ENCODE data around the gene KCNH5.

Gene KCNH5

GRCh38 chr14:63045234-63045611 lies at the start of gene KCNH5:
KCNH5 (minus strand) TSS chr14:63045458; CDS start chr14:63045186, 272 bp downstream.
- no peak for DNase-seq (ENCODE audit: low read depth, low spot score)

GRCh38 chr14:63091394-63091996 lies 46.2 kb upstream of the KCNH5 start:
- no peak for DNase-seq (ENCODE audit: low read depth, low spot score)

DNA sequence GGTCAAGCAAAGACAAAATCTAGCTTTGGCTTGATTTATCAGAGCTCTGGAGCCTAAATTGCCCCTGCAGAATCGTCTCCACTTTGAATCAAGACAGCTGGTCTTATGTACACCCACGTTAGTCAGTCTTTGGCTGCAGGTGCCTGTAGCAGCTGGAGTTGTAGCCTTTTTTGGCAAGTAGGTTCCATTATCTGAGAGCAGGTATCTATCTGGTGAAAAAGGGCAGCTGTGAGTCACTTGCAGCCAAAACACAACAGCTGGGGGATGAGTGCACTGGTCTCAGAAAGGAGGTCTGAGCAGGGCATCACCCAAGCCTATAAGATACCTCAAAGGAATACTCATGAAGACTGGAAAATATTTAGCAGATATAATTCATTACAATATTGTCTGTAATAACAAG lies 43.6 kb upstream of the KCNH5 start:
- DNase-seq (ENCODE audit: low read depth, low spot score) = no peak

- DNase-seq (ENCODE audit: low read depth, low spot score) = no peak
These were observed 33.3 kb upstream of the KCNH5 start for GRCh38 chr14:63078569-63078968.

GRCh38 chr14:63076488-63076887 lies 31.2 kb upstream of the KCNH5 start:
- no peak for DNase-seq (ENCODE audit: low read depth, low spot score)

DNA sequence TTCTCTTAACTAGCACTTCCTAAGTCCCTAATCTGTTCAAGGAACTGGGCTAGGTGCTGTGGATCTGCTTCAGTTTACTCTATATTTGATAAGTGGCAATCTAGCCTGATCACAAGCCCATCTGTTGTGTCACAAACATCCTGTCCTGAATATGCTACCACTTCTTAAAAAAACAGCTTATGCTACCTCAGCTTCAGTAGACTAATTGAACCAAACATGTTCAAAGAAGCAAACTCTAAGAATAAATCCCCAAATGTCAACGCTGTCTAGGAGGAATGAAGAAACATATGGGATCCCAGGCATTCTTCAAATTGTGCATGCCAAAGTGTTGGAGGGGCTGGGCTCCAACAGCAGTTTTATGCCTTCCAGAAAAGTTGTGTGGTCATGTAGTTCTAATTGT lies 10.4 kb upstream of the KCNH5 start:
- no peak for DNase-seq (ENCODE audit: low read depth, low spot score)

DNA sequence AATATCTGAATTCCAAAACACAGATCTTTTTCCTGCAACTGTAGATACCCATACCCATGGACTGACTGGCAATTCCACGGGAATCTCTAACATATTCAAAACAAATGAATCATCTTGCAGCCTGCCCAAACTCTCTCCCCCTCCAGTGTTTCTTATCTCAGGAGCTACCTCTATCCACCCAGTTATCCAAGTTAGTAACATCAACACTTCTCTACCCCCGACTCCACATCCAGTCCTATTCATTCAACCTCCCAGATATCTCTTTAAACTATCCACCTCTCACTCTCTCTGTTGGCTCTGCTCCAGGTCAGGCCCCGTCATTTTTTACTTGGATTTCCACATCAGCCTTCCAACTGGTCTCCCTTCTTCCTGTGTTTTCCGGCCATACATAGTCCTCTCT lies 6.7 kb upstream of the KCNH5 start:
- no peak for DNase-seq (ENCODE audit: low read depth, low spot score)

GRCh38 chr14:63051301-63051700 lies 6.0 kb upstream of the KCNH5 start:
- no peak for DNase-seq (ENCODE audit: low read depth, low spot score)

GRCh38 chr14:63050694-63051093 lies 5.4 kb upstream of the KCNH5 start:
- DNase-seq (ENCODE audit: low read depth, low spot score) = no peak

DNA sequence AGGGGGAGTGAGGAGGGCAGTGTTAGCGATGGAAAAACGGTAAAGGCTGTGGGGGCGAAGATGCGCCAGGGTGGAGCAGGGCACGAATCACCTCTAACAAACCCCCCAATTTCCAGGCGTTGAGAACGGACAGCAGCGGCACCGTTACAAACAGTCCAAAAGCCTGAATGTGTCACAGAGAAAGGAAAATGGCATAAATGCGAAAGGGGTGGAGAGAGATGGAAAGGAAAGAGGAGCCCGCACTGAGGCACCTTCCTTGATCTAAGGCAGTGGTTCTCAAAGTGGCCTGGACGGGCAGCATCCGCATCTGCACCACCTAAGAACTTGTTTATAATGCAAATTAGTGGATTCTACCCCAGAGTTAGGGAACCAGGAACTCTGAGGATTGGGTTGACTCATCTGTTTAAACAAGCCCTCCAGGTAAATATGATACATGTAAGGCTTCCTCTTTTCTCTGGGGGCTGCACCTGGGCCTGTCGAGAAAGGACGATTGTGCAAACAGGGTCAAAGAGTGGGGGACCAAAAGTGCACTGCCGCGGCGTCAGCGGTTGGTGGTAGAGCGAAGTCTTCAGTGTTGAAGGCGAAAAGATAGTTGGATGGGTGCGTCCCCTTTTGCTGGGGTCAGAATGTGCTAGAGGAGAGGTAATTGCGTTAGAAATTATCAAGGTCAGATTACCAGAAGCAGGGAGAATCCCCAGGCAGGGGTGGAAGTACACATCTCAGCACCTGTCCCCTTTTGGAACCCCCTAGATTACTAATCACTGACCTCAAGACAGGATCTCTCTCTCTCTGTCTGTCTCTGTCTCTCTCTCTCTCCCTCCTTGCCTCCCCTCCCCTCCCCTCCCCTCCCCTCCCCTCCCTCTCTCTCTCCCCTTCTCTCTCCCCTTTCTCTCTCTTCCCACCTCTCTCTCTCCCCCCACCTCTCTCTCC lies 1.3 kb upstream of the KCNH5 start:
- no peak for DNase-seq (ENCODE audit: low read depth, low spot score)

GRCh38 chr14:63045612-63046320 lies 508 bp upstream of the KCNH5 start:
- DNase-seq (ENCODE audit: low read depth, low spot score) = no peak

- DNase-seq (ENCODE audit: low read depth, low spot score) = no peak
These were observed 5.4 kb downstream of the KCNH5 start for GRCh38 chr14:63039866-63040265.

DNA sequence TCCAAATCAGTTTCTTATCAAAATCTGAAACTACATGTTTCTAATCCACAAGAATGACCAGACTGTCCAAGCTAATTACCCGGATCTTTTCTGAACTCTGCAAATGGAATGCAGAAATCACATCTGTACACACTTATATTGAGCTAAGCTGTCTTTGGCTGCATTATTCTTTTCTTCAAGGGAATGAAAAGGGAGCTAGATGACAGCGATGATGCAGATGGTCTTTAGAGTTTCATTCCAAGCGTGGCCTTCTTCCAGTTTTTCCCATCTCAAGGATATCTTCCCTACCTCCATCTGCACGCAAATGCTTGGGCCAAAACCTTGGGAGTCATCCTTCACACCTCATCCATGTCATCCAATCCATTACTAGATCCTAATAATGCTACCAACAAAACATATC lies 12.6 kb downstream of the KCNH5 start:
- no peak for DNase-seq (ENCODE audit: low read depth, low spot score)

DNA sequence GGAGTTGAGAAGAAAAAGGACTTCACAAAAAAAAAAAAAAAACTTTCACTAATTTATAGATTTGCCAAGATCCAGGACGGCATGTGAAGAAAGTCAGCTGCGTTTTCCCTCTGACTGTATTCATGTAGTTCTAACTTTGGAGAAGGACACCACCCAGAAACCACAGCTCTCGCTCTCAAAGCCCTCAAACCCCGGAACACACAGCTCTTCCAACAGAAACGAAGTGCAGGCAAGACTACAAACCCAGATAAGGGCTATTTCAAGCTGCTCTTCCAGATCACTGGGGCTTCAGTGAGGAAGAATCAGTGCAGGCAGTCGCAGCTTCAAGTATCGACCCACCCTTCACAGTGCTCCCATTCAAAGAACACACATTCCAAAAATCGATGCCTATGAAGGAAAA lies 13.2 kb downstream of the KCNH5 start:
- DNase-seq (ENCODE audit: low read depth, low spot score) = no peak

DNA sequence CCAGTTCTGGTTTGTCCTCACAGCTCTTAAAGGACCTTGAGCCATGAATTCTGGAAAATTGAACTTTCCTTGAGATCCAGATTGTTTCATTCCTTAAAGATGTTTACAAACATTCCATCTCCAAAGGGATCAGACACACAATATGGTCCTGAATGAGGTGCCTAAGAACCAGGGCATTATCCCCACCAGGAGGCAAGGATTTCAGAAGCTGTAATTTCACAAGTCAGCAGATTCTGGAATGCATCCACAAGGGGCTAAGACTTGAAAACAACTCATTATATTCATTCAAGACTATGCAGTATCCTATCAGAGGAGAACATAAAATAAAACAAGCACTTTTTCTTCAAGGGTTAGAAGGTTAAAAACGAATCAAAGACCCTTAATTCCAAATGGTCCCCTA lies 15.1 kb downstream of the KCNH5 start:
- no peak for DNase-seq (ENCODE audit: low read depth, low spot score)

DNA sequence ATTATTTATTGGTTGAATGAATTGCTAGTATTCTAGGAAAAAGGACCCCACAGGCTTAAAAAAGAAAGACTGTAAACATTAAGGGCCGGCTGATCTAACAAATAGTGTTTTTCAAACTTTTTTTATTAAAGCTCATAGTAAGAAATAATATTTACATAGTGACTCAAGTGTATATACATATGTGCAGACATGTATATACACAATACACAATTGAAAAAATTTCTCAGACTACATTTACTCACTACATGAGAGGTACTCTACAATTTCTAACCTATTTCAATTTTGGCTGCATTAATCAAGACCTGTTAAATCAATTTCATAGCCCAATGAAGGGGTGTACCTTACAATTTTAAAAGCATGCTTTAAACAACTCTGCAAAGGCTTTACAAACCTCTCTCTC lies 17.5 kb downstream of the KCNH5 start:
- no peak for DNase-seq (ENCODE audit: low read depth, low spot score)

GRCh38 chr14:63026491-63026890 lies 18.8 kb downstream of the KCNH5 start:
- no peak for DNase-seq (ENCODE audit: low read depth, low spot score)

GRCh38 chr14:63014621-63015020 lies 30.6 kb downstream of the KCNH5 start:
- DNase-seq (ENCODE audit: low read depth, low spot score) = no peak

DNA sequence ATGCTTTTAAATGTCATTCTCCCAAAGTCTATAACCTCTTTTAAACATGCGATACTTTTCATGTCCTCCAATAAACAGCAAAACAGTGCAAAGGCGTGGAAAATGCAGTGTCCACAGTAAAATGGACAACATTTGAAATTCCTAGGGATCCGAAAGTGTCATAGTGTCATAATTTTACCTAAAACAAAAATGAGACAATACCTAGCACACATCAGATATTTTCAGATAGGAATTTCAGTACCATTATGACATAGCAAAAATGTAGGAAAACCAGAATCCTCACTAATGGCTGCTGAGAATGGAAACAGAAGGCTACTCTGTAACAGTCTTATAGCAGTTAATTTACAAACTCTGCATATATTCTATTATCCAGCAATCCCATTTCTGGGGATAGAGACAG lies 33.1 kb downstream of the KCNH5 start:
- DNase-seq (ENCODE audit: low read depth, low spot score) = no peak

DNA sequence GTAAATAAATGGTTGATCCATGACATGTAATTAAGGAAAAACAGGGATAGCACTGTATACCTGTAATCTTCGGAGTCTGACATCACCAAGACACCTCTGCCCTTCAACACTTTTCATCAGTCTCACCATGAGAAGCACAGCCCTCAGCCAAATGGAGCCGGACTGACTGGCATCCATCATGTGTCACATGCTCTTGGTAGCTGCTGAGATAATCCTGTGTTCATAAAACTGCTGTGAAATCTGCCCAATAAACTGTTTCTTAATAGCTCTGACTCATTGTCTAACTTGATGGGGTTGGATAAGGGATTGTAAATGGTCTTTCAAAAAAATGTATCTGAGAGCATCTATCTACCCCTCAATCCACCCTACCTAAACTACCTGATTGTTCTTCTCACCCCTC lies 33.6 kb downstream of the KCNH5 start:
- no peak for DNase-seq (ENCODE audit: low read depth, low spot score)

DNA sequence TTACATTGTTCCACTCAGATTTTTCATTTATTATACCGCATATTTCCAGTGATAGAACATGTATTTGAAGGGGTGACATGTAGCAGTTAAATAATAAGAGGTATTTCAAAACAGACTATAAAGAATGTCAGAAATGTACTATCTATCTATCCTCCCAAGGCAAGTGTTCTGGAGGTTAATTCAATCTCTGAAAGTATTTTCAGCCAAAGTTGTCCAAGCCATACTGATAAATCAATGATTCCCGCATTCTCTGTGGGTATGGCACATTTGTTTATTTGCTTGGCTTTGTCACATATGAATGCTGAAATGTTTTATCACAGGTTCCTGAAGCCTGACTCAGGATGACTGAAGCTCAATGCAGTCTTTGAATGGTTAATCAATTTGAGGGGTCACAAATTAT lies 35.8 kb downstream of the KCNH5 start:
- DNase-seq (ENCODE audit: low read depth, low spot score) = no peak

- DNase-seq (ENCODE audit: low read depth, low spot score) = no peak
These were observed 38.7 kb downstream of the KCNH5 start for GRCh38 chr14:63006531-63006930.

GRCh38 chr14:62994096-62994495 lies 51.2 kb downstream of the KCNH5 start:
- no peak for DNase-seq (ENCODE audit: low read depth, low spot score)
